NCI-H345 treated with DMSO at 0.1 percent for 48 hours (cell line): ENCODE data around the gene PLCL2.

Experiments used
- DNase-seq: peaks from one replicate; lab custom pipeline; 2025; ENCODE audit not compliant: unreplicated experiment; lab: John Stamatoyannopoulos, UW

PLCL2 gene

DNA sequence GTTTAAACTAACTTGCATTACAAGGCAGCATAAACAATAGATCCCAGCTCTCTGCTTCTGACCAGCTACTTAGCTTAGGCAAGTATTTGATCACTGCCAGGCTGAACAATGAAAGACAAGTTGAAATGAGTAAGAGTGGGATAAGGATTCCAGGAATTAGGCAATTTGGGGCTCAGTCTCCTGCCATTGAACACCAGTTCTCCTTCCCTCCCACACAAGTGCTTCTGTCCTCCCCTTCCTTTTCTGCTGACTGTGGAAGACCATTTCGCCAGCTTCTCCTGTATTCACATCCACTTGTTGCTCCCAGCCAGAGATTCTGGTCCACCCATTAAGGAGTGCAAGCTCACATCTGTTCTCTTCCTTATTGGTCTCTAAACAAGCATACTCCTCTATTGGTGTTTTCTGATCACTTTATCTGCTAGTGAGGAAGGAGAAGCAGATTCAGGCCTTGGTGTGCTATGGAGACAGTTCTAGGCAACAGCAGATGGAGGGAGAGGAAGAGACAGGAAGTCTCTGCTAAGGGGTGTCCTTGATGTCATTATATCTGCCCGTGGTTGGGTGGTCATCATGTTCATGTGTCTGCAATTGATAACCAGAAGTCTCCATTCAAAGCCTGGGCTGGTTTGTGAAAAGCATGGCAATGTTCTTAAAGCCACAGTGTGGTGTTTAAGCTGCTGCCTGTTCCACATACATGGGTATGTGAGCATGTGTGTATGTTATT, 121.5 kb downstream of the PLCL2 start:
- DNase-seq: no peak

DNA sequence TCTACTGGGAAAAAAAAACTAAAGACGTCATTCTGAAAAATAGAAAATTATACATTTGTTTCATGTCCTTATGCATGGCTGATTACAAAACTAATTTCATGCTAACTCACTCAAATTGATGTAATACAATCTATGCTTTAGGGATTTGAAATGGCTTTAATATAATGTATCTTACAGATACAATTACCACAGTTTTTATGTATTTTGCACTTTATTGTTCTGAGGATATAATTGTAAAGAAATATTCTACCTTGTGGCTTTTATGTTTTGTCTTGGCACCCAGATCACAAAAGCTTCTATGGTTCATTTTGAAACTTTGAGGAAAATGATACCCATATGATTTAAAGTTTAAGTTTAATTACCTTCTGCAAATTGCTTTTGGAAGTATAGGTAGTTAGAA, 122.5 kb downstream of the PLCL2 start:
- DNase-seq: no peak

DNA sequence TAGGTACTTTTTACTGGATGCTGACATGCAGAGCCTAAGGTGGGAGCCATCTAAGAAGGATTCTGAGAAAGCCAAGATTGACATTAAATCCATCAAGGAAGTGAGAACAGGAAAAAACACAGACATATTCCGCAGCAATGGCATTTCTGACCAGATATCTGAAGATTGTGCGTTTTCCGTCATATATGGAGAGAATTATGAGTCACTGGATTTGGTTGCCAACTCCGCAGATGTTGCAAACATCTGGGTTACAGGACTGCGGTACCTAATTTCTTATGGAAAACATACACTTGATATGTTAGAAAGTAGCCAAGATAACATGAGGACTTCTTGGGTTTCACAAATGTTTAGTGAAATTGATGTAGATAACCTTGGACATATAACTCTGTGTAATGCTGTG, 125.1 kb downstream of the PLCL2 start:
- DNase-seq: no peak

DNA sequence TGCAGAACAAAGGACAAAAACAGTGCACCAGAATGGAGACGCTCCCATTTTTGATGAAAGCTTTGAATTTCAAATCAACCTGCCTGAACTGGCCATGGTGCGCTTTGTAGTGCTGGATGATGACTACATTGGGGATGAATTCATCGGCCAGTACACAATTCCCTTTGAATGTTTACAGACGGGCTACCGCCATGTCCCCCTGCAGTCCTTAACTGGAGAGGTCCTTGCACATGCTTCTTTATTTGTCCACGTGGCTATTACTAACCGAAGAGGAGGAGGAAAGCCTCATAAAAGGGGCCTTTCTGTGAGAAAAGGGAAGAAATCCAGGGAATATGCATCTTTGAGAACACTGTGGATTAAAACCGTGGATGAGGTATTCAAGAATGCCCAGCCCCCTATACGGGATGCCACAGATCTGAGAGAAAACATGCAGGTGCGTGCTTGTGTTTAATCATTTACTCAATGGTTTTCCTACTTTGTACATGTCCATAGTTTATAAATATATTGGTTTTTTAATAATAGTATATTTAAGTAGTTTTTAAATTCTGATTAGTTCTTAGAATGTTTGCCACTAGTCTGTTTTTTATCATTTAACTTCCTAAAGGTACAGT, 127.1 kb downstream of the PLCL2 start:
- DNase-seq: no peak

DNA sequence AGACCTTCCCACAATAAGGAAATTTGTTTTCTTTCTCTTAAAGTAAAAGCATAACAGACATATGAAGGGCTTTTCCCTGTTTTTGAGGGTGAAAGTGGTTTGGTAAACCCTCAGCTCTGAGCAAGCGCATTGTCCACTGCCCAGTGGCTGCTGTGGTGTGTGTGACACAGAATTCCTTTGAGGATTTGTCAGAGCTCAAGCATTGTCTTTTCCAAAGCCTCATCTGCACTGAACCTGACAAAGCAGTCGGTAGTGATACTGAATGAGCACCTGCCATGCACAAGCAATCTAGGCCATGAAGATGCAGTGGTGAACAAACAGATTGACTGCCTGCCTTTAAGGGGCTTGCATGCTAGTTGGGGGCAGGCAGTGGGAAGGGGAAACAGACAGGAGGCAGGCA, 128.3 kb downstream of the PLCL2 start:
- no peak for DNase-seq

DNA sequence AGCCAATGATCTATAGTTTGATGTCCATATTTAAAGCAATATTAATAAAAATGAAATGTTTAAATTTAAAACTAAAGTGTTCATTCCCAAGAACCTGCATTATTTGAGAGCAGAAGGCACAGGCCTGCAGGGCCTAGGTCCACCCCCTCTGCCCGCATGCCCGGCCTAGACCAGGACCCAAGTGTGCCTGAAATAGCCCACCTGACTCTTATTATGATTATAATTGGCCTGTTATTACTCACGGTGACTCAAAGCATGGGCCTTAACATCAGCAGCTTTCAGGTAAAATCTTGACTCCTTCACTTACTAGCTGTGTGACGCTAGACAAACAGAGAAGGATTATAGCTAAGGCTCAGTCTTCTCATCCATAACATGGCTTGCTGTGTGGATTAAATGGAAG, 128.8 kb downstream of the PLCL2 start:
- DNase-seq: no peak

DNA sequence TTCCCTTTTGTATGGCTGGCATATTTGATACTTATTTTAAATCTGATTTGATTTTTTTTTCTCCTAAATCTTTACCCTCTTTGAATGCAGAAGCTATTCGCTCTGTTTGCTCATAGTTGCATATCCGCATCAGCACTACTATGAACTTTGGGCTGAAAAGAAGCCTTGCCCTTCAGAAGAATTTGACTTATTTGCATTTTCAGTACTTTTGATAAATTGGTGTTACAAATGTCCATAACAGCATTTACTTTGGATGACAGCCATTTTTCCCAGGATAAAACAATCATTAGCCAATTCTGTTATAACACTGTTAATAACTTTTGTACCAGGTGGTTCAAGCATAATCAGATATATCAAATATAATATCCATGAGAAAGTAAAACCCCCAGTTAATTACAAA, 129.5 kb downstream of the PLCL2 start:
- no peak for DNase-seq

DNA sequence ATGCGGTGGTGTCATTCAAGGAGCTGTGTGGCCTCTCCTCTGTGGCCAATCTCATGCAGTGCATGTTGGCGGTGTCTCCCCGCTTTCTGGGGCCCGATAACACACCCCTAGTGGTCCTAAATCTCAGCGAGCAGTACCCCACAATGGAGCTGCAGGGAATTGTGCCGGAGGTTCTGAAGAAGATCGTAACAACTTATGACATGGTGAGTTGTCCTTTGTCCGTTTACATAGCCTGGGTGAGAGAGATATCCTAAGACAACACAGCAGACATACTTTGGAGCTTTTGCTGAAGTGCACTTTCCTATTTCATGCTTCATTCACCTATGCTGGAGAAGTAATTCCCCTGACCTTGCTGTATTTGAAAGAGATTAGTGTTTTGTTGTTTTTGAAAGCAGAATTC, 130.0 kb downstream of the PLCL2 start:
- DNase-seq: no peak

DNA sequence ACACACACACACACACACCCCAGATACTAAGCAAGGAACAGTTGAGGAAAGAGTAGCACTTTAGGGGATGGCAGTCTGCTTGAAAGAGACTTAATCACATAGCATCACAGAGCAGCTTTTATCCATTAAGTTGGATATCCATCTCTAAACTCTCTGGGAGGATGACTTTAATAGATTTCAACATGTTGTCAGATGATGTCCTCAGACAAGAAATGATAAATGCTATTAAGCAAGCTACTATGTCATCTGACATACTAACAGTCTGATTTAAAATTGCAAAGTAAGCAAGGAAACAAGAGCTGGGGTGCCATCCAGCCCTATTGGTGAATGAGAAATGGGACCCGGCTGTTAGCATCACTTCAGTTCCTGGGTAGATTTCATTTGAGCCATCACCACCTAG, 136.9 kb downstream of the PLCL2 start:
- no peak for DNase-seq

DNA sequence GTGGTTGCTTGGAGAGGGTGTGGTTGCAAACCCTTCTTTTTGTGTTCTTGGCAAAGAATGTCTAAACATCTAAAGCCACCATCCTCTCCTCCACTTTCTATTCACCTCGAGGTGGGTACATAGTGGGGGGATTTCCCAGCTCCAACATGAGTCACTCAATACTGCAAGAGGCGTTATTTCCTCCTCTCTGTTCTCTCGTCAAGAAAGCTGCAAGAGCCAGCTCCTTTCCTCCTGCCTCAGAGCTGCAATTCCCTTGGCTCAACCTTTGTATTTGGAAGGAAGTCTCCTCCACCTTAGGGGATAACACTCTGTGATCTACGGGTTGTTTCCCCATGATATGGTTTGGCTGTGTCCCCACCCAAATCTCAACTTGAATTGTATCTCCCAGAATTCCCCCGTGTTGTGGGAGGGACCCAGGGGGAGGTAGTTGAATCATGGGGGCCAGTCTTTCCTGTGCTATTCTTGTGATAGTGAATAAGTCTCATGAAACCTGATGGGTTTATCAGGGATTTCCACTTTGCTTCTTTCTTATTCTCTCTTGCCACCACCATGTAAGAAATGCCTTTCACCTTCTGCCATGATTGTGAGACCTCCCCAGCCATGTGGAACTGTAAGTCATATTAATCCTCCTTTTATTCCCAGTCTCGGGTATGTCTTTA, 138.4 kb downstream of the PLCL2 start:
- DNase-seq: no peak

DNA sequence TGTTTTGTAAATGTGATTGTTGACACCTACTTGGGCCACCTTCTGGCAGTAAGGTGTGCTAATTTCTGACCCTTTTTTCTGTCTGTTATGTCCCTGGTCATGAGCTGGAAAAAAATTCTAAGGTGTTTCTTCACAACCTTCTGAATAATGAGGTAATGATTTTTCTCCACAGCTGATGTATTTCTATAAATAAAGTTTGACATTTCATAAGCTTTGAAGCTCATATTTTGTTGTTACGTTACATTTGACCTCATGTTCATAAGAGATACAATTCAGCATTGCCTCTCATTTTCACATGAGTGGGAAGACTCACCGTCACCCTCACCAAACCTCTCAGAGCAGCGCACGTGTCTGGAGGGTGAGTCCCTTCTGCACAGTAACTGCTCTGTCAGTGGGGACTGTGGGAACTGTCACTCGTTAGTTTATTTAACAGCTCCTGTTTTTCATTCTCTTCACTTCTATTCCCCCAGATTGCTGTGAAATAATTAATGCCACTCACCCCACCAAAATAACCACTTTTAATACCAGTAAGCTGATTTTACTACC, 140.9 kb downstream of the PLCL2 start:
- DNase-seq: no peak

DNA sequence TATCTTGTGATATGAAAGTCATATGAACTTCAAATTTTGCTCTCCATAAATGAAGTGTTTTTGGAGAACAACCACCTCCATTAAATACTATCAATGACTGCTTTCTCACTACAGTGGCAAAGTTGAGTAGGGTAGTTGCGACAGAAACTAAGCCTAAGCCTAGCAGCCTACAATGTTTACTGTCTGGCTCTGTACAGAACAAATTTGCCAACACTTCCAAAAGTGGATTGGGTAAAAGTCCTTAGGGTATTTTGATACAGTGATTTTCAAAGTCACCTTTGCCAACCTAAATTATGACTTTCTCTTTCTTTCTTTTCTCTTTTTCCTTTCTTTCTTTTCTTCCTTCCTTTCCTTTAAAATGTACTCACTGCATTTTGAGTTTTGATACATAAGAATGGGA, 142.6 kb downstream of the PLCL2 start:
- no peak for DNase-seq

DNA sequence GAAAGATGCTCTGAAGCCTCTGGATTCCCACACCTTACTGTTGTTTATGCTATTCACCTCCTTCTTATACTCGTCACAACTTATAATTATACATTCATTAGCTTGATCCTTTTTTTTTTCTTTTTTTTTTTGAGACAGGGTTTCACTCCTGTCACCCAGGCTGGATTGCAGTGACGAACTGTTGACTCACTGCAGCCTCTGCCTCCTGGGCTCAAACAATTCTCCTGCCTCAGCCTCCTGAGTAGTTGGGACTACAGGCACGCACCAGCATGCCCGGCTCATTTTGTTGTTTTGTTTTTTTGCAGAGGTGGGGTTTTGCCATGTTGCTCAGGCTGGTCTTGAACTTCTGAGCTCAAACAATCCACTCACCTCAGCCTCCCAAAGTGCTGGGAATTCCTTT, 143.6 kb downstream of the PLCL2 start:
- no peak for DNase-seq

DNA sequence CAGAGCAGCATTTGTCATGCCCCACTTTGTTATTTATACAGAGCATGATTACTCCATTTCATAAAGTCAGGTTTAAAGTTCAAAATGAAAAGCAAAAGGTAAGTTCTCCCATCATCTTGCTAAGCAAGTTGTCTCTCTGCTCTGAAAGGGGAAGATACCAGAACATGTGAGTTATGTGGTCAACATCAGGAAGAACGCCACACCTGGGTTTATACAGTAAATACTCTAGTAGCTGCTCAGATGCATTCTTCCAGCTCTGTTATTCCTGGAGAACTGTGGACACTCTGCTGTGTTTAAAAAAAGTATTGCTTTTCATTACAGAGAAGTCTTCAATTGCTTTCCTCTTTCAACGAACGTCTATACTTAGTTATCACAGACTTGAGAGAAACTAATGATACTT, 145.7 kb downstream of the PLCL2 start:
- no peak for DNase-seq

DNA sequence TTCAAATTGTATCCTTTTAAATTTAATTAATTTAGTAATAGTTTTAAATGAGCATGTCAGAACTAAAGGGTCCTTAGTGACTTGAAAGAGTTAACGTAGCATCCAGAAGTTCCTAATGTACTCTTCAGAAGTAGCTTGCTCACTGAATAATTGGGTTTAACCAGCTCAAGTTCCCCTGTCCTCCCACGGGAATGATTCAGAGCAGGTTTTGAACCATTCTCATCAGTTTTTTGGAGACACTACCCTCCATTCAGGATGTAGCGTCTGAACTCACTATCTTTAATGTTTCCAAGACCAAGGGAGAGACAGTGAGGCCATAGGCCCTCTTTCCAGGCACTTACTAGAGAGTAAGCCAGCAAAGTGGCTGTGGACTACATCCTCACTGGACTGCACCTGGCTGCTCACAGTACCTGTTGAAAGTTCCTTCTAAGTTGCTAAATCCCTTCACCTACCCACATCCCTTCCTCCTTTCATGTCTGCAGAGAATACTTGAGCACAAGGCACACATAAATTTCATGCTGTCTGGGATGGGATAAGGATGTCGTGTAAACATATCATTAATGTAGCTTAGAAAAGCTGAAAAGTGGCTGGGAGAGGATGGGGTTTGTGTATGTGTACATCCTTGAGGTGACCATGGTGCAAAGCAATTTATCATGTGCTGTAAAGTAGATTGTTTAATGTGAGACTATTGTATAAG, 146.3 kb downstream of the PLCL2 start:
- no peak for DNase-seq

DNA sequence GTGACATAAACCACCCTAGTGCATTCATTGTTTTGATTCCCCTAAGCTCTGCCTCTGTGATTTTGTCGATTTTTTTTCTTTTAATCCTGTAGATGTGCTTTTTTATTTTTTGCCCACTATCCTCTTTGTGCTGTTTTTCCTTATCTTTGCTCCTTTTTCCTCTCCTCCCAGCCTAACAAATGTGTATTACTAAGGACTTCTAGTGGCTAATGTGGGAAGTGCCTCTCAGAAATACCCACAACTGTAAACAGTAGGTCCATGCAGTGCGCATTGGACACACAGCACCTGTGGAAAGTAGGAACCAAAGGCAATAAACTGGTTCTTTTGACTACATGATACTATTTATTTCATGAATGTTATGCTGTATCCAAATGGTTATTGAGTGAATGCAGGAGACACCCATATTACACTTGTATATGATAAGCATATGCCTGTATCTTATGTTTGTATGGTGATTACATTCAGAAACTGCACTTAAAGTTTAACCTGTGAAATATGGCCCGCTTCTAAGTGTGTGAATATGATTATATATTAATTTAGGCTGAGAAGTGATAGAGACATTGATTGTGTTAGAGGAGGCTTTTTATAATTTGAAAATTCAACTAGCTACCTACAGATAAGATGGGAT, 147.8 kb downstream of the PLCL2 start:
- DNase-seq: no peak

DNA sequence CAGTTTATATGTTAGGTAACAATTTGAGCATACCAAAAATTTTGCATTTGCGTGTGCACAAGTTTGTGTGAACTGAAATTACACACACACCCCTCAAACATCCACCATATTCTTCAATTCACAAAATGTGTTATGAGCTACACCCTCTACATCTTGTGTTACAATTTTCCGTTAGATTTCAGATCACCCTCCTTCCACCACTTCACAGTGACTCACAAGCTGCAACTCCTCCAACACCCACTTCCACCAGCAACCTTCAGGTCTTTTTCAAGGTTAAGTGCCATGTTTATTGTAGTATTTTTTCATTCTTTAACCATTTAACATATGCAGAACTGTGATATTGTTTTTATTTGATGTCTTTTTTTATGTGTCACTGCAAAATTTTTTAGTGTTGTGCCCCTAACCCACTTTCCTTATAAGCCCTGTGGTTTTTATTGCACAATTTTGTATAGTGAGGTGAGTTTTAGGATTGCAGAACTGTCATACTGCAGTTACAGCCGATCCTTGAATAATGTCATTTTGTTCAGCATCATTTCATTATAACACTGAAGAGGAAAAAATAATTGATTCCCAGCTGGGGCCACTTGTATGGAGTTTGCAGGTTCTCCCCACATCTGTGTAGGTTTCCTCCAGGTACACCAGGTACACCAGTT, 148.9 kb downstream of the PLCL2 start:
- no peak for DNase-seq

DNA sequence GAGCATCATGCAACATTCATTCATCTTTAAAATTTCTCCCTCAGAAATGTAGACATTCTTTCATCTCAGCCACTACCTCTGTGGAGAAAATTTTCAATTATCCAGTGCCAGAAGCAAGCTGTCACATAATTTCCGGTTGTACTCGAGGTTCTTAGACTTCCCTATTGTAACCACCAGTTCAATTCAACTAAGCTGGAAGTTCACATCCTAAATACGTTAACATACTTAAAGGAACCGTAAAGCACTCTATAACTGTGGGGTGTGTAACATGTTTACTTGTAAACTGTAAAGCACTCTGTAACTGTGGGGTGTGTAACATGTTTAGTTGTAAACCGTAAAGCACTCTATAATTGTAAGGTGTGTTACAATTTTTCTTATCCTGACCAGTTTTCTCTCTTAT, 150.3 kb downstream of the PLCL2 start:
- DNase-seq: no peak

DNA sequence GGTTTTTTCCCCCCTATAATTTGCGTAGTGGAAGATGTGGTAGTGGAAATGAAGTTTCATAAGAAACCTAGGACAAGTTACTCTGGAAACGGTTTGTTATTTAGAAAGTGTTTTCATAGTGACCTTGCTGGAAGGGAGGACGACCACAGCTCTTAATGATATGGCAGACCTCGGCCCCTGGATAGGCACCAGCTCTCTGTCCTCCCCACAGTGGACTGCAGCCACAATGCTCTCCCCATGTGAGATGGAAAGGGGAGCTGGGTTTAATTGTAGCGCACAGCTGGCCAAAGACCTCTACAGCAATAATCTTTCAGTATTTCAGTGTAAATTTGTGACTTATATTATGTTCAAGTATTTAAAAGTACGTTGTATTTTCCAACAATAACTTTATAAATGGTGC, 151.2 kb downstream of the PLCL2 start:
- DNase-seq: no peak

DNA sequence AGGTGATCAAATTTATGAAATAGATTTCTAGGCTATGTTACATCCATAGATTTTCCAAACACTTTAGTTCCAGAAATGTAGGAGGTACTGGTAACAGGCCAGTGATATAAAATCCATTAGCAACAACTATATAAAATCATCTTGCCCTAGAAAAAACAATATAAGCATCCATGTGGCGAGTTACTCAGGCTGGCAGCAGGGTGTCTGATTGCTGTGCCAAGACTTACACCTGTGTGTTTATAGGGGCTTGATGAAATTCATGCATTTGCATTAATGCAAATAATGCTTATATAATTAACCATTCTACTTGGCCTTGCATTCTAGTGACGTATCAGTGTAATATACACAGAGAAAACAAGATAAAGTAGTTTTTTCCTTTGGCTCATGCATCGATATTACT, 153.4 kb downstream of the PLCL2 start:
- no peak for DNase-seq
